ENCODE measurements around the gene ADAP2.
A peak's percentile ranks its signal among the peaks of the same experiment; 100 is the strongest.
"Not testable (repeated sequence)": the region's sequence is repeated elsewhere in the genome, so short reads cannot be mapped to it uniquely, and the experiment has no call there.

Gene ADAP2

DNA sequence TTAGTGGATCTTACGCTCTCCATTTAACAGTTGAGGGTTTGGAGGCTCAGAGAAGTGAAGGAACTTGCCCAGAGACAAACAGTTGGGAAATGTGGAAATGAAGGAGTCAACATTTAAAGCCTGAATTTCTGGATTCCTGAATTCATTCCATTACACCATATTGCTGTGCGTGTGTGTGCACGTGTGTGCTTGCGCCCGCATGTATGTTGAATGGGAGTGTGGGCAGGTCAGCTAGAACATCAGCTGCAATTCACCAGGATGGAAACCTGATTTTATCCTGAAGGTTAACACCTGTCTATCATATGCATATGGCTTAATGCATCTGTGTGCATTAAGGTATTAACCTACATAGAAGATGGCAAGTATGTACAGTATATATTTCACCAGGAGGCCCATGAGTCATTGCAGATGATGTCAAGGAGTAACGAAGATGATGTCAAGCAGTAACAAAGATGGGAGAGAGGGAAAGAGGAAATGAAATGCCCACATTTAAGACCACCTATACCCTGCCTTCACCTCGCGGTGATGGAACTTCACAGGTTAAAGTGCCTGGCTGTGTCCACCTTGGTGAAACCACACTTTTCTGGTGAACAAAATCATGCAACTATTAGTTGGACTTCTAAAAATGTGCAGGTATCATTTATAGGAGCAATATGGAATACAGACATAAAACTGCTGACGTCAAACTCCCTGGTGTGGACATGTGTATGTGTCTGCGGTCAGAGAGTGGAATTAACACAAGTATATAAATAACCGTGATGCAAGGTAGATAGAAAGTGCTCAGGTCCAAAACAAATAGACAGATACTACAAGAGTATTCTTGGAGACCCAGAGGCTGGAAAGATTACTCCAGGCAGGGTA is 832 bp upstream of the ADAP2 start:
- no peak for TF ChIP-seq ZNF274 (IDR thresholded peaks at IDR 0.05; ENCODE audit: low read depth, low read length)
- no peak overlapping the region for H3K4me3 ChIP-seq (ENCODE audit: low read length)

DNA sequence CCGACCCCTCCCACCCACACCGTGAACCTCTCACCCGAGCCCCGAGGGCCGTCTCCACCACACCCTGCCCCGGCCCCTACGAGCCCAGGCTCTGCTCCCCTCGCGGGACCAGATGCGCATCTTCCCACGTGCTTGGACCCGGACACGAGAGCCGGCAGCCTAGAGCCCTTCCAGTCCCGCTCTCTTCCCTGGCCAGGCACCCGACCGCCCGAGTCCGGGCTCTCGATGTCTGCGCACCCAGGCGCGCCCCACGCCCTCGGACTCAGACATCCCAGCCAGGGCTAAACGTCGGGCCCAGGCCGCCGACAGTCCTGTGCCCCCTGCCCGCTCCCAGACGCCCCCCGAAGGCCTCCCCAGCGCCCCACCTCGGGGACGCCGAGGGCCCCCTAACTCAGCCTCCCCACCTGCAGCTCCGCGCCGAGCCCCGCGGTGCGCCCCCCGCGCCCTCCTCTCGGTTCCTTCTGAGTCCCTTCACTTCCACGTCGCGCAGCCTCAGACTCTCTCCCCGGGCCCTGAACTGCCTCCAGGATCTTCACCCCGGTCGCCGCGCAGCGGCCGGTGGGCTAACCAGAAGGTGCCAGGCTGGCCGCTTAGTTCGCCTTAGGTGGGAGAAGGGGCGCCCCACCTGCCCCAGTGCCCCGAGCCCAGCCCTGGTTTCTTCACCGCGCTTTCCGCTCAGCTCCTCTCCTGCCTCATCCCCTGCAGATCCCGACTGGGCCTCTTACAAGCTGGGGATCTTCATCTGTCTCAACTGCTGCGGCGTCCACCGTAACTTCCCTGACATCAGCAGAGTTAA is 688 bp downstream of the ADAP2 start:
- peak overlapping the region; percentile 55; the same call in 1 of the 2 replicates for H3K4me3 ChIP-seq (ENCODE audit: low read length)

DNA sequence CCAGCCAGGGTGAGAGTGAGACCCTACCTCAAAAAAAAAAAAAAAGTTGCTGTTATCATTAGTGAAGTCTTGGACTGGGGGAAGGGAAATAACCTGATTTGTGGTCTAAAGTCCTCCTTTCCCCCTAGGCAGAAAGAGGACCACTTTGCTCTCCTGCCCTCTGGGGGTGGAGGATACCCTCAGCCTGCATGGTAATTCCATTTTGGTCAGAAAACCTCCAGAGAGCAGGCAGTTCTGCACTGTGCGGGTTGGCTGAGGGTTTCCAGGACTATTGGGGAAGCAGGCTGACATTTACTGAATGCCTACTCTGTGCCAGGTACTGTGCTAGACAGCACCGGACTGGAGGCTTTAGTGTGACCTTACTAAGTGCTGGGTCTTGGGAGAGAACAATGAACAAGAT is 2.6 kb downstream of the ADAP2 start:
- TF ChIP-seq ZNF274 (IDR thresholded peaks at IDR 0.05; ENCODE audit: low read depth, low read length) = no peak
- H3K4me3 ChIP-seq (ENCODE audit: low read length) = no peak overlapping the region

More for the DNA sequence above, 688 bp downstream of the ADAP2 start:
- TF ChIP-seq ZNF274 (IDR thresholded peaks at IDR 0.05; ENCODE audit: low read depth, low read length) = no peak

- no peak overlapping the region for H3K4me3 ChIP-seq (ENCODE audit: low read length)
- no peak for TF ChIP-seq ZNF274 (IDR thresholded peaks at IDR 0.05; ENCODE audit: low read depth, low read length)
These were observed 4.8 kb downstream of the ADAP2 start for GRCh38 chr17:30926516-30926915.

GRCh38 chr17:30927756-30928155 is 6.0 kb downstream of the ADAP2 start:
- H3K4me3 ChIP-seq (ENCODE audit: low read length) = no peak overlapping the region
- no peak for TF ChIP-seq ZNF274 (IDR thresholded peaks at IDR 0.05; ENCODE audit: low read depth, low read length)

GRCh38 chr17:30928584-30928983 is 6.8 kb downstream of the ADAP2 start:
- no peak for TF ChIP-seq ZNF274 (IDR thresholded peaks at IDR 0.05; ENCODE audit: low read depth, low read length)
- H3K4me3 ChIP-seq (ENCODE audit: low read length) = no peak overlapping the region

GRCh38 chr17:30929081-30929633 is 7.4 kb downstream of the ADAP2 start:
- H3K4me3 ChIP-seq (ENCODE audit: low read length) = no peak overlapping the region
- no peak for TF ChIP-seq ZNF274 (IDR thresholded peaks at IDR 0.05; ENCODE audit: low read depth, low read length)

- H3K4me3 ChIP-seq (ENCODE audit: low read length) = not testable (repeated sequence)
These were observed 8.1 kb downstream of the ADAP2 start for GRCh38 chr17:30929861-30930260.

- no peak overlapping the region for H3K4me3 ChIP-seq (ENCODE audit: low read length)
- no peak for TF ChIP-seq ZNF274 (IDR thresholded peaks at IDR 0.05; ENCODE audit: low read depth, low read length)
These were observed 8.8 kb downstream of the ADAP2 start for GRCh38 chr17:30930495-30930894.

DNA sequence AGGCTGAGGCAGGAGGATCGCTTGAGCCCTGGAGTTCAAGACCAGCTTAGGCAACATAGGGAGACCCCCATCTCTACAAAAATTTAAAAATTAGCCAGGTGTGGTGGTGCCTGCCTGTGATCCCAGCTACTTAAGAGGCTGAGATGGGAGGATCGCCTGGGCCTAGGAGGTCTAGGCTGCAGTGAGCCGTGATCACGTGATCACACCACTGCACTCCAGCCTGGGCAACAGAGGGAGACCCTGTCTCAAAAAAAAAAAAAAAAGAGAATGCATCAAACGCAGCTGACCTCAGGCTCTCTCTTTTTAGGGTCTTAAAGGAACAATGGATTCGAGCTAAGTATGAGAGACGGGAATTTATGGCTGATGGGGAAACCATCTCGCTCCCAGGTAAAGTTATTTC is 9.8 kb downstream of the ADAP2 start:
- not testable (repeated sequence) for H3K4me3 ChIP-seq (ENCODE audit: low read length)

- no peak for TF ChIP-seq ZNF274 (IDR thresholded peaks at IDR 0.05; ENCODE audit: low read depth, low read length)
- H3K4me3 ChIP-seq (ENCODE audit: low read length) = no peak overlapping the region
These were observed 12.2 kb downstream of the ADAP2 start for GRCh38 chr17:30933966-30934365.

DNA sequence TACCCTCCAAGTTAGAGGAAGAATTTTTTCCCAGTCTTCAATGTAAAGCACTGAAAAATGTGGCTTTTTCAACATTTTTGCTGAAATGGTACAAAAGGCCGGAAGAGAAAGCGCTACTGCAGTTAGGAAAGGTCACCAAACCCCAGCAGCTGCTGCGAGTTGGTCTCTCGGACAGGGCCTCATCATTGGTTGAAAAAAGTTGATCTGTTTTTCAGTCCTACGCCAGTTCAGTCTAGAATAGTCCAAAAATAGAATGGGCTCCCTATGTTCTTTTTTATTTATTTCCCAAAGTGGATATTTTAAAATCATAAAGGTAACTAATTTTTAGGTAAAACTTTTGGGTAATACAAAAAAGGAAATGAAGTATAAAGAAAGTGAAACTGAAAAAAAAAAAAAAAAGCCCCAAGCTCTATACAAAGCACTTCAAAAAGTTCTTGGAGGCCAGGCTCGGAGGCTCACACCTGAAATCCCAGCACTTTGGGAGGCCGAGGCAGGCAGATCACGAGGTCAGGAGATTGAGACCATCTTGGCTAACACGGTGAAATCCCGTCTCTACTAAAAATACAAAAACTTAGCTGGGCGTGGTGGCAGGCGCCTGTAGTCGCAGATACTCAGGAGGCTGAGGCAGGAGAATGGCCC is 17.4 kb downstream of the ADAP2 start:
- no peak overlapping the region for H3K4me3 ChIP-seq (ENCODE audit: low read length)
- TF ChIP-seq ZNF274 (IDR thresholded peaks at IDR 0.05; ENCODE audit: low read depth, low read length) = no peak

- no peak for TF ChIP-seq ZNF274 (IDR thresholded peaks at IDR 0.05; ENCODE audit: low read depth, low read length)
- H3K4me3 ChIP-seq (ENCODE audit: low read length) = no peak overlapping the region
These were observed 20.7 kb downstream of the ADAP2 start for GRCh38 chr17:30942308-30943079.

GRCh38 chr17:30947796-30948195 is 26.1 kb downstream of the ADAP2 start:
- no peak overlapping the region for H3K4me3 ChIP-seq (ENCODE audit: low read length)
- no peak for TF ChIP-seq ZNF274 (IDR thresholded peaks at IDR 0.05; ENCODE audit: low read depth, low read length)
